Testis (tissue), 2 donors: Measurements from ENCODE around the gene ABCB9.

ENCODE experiments used
- CTCF ChIP-seq, 3 experiments: fragments of 450-650 bp in 2 of 3; fragments of 200-600 bp in 1 of 3; sonication (generic) in 1 of 3; IDR thresholded peaks; one replicate each; pipeline ENCODE4 v1.5.1; 2016 to 2019; ENCODE audit warnings: antibody characterized with exemption in 3 of 3, mild to moderate bottlenecking in 2 of 3, moderate library complexity in 1 of 3
- POLR2A ChIP-seq: fragments of 450-650 bp; IDR thresholded peaks from one replicate; pipeline ENCODE4 v1.6.1; 2017; ENCODE audit warnings: antibody characterized with exemption, mild to moderate bottlenecking, moderate library complexity

GRCh38 chr12:122889761-122890520 lies 76.3 kb downstream of the ABCB9 start:
- TF ChIP-seq CTCF (IDR thresholded peaks at IDR 0.05) (no peak), POLR2A (no peak)
